NT2/D1 (cell line): ENCODE measurements around the gene AOX1.
"Not testable (repeated sequence)": the region's sequence is repeated elsewhere in the genome, so short reads cannot be mapped to it uniquely, and the experiment has no call there.

Experiments used
- SUZ12 ChIP-seq: IDR thresholded peaks from 2 replicates; pipeline ENCODE4 v1.6.1; 2011; ENCODE audit not compliant: insufficient read length, insufficient read depth; ENCODE audit errors: extremely low read depth
- ZNF274 ChIP-seq: IDR thresholded peaks from 2 replicates; pipeline ENCODE4 v1.6.1; 2011; ENCODE audit warnings: mild to moderate bottlenecking, low read depth, low read length

DNA sequence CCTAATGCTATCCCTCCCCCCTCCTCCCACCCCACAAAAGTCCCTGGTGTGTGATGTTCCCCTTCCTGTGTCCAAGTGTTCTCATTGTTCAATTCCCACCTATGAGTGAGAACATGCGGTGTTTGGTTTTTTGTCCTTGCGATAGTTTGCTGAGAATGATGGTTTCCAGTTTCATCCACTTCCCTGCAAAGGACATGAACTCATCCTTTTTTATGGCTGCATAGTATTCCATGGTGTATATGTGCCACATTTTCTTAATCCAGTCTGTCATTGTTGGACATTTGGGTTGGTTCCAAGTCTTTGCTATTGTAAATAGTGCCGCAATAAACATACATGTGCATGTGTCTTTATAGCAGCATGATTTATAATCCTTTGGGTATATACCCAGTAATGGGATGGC lies 129.2 kb downstream of the AOX1 start:
- TF ChIP-seq SUZ12, ZNF274: not testable (repeated sequence)
